HepG2 (cell line): ENCODE measurements around the gene SLC4A5. TPM values are rescaled to one million over a fixed set of nuclear protein-coding genes. Genes with fewer than 3 reads are reported as not detected.

Experiments
- CBX5 ChIP-seq: sonication (generic); formaldehyde crosslinking; IDR thresholded peaks from 2 replicates; pipeline ENCODE4 v1.4.0; 2020; ENCODE audit warnings: missing genetic modification reagents, borderline replicate concordance
- CHCHD3 ChIP-seq: sonication (generic); formaldehyde crosslinking; IDR thresholded peaks from 2 replicates; pipeline ENCODE4 v1.8.0; 2022; ENCODE audit warnings: mild to moderate bottlenecking, missing genetic modification reagents, moderate library complexity
- FOXJ3 ChIP-seq: sonication (generic); formaldehyde crosslinking; IDR thresholded peaks from 2 replicates; pipeline ENCODE4 v1.4.0; 2020; ENCODE audit warnings: missing genetic modification reagents, mild to moderate bottlenecking, borderline replicate concordance
- HES4 ChIP-seq: sonication (generic); formaldehyde crosslinking; IDR thresholded peaks from 2 replicates; pipeline ENCODE4 v1.9.0; 2021; ENCODE audit warnings: mild to moderate bottlenecking, missing genetic modification reagents, borderline replicate concordance
- KAT7 ChIP-seq: IDR thresholded peaks from 2 replicates; pipeline ENCODE4 v1.6.1; 2018; ENCODE audit warnings: borderline replicate concordance, missing compliant biosample characterization
- KLF13 ChIP-seq: sonication (generic); formaldehyde crosslinking; IDR thresholded peaks from 2 replicates; pipeline ENCODE4 v1.4.0; 2020; ENCODE audit warnings: mild to moderate bottlenecking, missing genetic modification reagents
- MATR3 ChIP-seq: sonication (generic); formaldehyde crosslinking; IDR thresholded peaks from 2 replicates; pipeline ENCODE4 v1.4.0; 2020; ENCODE audit warnings: missing genetic modification reagents
- NFKBIZ ChIP-seq: IDR thresholded peaks from 2 replicates; pipeline ENCODE4 v1.6.1; 2018; ENCODE audit warnings: missing genetic modification reagents, missing compliant biosample characterization
- NR3C1 ChIP-seq: sonication (generic); formaldehyde crosslinking; IDR thresholded peaks from 2 replicates; pipeline ENCODE4 v1.4.0; 2020; ENCODE audit warnings: missing genetic modification reagents
- PHF8 ChIP-seq: sonication (generic); formaldehyde crosslinking; IDR thresholded peaks from 2 replicates; pipeline ENCODE4 v1.5.0; 2020; ENCODE audit warnings: missing genetic modification reagents
- RARG ChIP-seq: sonication (generic); formaldehyde crosslinking; IDR thresholded peaks from 2 replicates; pipeline ENCODE4 v1.4.0; 2020; ENCODE audit warnings: low read depth, mild to moderate bottlenecking, missing genetic modification reagents
- RELA ChIP-seq: sonication (generic); formaldehyde crosslinking; IDR thresholded peaks from 2 replicates; pipeline ENCODE4 v1.4.0; 2020; ENCODE audit warnings: missing genetic modification reagents
- ZBTB7A ChIP-seq: sonication (generic); formaldehyde crosslinking; IDR thresholded peaks from 2 replicates; pipeline ENCODE4 v1.8.0; 2022; ENCODE audit warnings: mild to moderate bottlenecking, missing genetic modification reagents
- ZFP82 ChIP-seq: sonication (generic); formaldehyde crosslinking; IDR thresholded peaks from 2 replicates; pipeline ENCODE4 v1.5.1; 2020; ENCODE audit warnings: mild to moderate bottlenecking, missing genetic modification reagents, borderline replicate concordance
- ZFP91 ChIP-seq: sonication (generic); formaldehyde crosslinking; IDR thresholded peaks from 2 replicates; pipeline ENCODE4 v1.9.0; 2022; ENCODE audit warnings: missing genetic modification reagents, mild to moderate bottlenecking, borderline replicate concordance
- ZGPAT ChIP-seq: IDR thresholded peaks from 2 replicates; pipeline ENCODE4 v1.6.1; 2016; ENCODE audit warnings: mild to moderate bottlenecking
- ZNF180 ChIP-seq: sonication (generic); formaldehyde crosslinking; IDR thresholded peaks from 2 replicates; pipeline ENCODE4 v1.4.0; 2020; ENCODE audit warnings: low read depth, missing genetic modification reagents, borderline replicate concordance
- ZNF615 ChIP-seq: sonication (generic); formaldehyde crosslinking; IDR thresholded peaks from 2 replicates; pipeline ENCODE4 v1.5.0; 2020; ENCODE audit warnings: mild to moderate bottlenecking, missing genetic modification reagents, borderline replicate concordance
- ZNF7 ChIP-seq: IDR thresholded peaks from 2 replicates; pipeline ENCODE4 v1.6.1; 2016; ENCODE audit warnings: missing biosample characterization, missing genetic modification reagents
- ZNF792 ChIP-seq: IDR thresholded peaks from 2 replicates; pipeline ENCODE4 v1.6.1; 2016
- polyA plus RNA-seq, 8 experiments: library from polyadenylated mRNA; depleted of rRNA in 3 of 8; stranded (reverse) in 7 of 8; unstranded in 1 of 8; fragments of >200 nt; fragmentation: Illumina TruSeq in 4 of 8; extraction: Trizol in 4 of 8; gene quantifications; 2 replicates each; pipeline versions ENCODE4 v1.2.1 to v1.2.3, GENCODE V29; 2011 to 2016; ENCODE audit warnings: low read depth in 4 of 8, missing spikeins in 1 of 8, mixed read lengths in 1 of 8; ENCODE audit not compliant: insufficient read depth in 1 of 8
- total RNA-seq, 5 experiments: library from RNA; depleted of rRNA; stranded (reverse); fragments of >200 nt; fragmentation: Illumina TruSeq; extraction: Trizol; gene quantifications; 2 replicates each; pipeline ENCODE4 v1.2.3, GENCODE V29; 2016; ENCODE audit warnings: low read depth in 1 of 5
- TF ChIP-seq, protein P1 (sequence below): sonication (generic); formaldehyde crosslinking; IDR thresholded peaks from 2 replicates; pipeline ENCODE4 v1.5.0; 2020; ENCODE audit warnings: mild to moderate bottlenecking, missing genetic modification reagents, borderline replicate concordance
- TF ChIP-seq, protein P2 (sequence below): sonication (generic); formaldehyde crosslinking; IDR thresholded peaks from 2 replicates; pipeline ENCODE4 v1.8.1; 2023; ENCODE audit warnings: mild to moderate bottlenecking, inconsistent platforms, moderate library complexity, missing genetic modification reagents, borderline replicate concordance

Gene SLC4A5
- total and polyA plus RNA-seq, 2 of the 13 experiments (the other 11 are each of a cell fraction or from before 2014, with no cell fraction given): 0.50 TPM; not detected in 1

GRCh38 chr2:74178211-74179062, 164.8 kb downstream of the SLC4A5 start, which contains the start of gene MOB1A (continued):
- TF ChIP-seq, protein P1, sequence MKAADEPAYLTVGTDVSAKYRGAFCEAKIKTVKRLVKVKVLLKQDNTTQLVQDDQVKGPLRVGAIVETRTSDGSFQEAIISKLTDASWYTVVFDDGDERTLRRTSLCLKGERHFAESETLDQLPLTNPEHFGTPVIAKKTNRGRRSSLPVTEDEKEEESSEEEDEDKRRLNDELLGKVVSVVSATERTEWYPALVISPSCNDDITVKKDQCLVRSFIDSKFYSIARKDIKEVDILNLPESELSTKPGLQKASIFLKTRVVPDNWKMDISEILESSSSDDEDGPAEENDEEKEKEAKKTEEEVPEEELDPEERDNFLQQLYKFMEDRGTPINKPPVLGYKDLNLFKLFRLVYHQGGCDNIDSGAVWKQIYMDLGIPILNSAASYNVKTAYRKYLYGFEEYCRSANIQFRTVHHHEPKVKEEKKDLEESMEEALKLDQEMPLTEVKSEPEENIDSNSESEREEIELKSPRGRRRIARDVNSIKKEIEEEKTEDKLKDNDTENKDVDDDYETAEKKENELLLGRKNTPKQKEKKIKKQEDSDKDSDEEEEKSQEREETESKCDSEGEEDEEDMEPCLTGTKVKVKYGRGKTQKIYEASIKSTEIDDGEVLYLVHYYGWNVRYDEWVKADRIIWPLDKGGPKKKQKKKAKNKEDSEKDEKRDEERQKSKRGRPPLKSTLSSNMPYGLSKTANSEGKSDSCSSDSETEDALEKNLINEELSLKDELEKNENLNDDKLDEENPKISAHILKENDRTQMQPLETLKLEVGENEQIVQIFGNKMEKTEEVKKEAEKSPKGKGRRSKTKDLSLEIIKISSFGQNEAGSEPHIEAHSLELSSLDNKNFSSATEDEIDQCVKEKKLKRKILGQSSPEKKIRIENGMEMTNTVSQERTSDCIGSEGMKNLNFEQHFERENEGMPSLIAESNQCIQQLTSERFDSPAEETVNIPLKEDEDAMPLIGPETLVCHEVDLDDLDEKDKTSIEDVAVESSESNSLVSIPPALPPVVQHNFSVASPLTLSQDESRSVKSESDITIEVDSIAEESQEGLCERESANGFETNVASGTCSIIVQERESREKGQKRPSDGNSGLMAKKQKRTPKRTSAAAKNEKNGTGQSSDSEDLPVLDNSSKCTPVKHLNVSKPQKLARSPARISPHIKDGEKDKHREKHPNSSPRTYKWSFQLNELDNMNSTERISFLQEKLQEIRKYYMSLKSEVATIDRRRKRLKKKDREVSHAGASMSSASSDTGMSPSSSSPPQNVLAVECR: peak; percentile 91
- TF ChIP-seq ZNF792 (CRISPR knock-in tag): peak; percentile 45; the same call in 1 of the 2 replicates
- peak; percentile 94; the same call in 1 of the 2 replicates for TF ChIP-seq ZFP91 (CRISPR knock-in tag)
- peak; percentile 66 for TF ChIP-seq HES4 (CRISPR knock-in tag)
- TF ChIP-seq RELA (CRISPR knock-in tag): no peak
- no peak for TF ChIP-seq ZNF7 (CRISPR knock-in tag)
- TF ChIP-seq ZFP82 (CRISPR knock-in tag): peak; percentile 98
- TF ChIP-seq ZGPAT: peak; percentile 94
- no peak for TF ChIP-seq CBX5 (CRISPR knock-in tag)
- peak; percentile 99 for TF ChIP-seq PHF8 (CRISPR knock-in tag)
- peak; percentile 62 for TF ChIP-seq KAT7 (CRISPR knock-in tag)
- no peak for TF ChIP-seq FOXJ3 (CRISPR knock-in tag)
- TF ChIP-seq ZBTB7A (CRISPR knock-in tag): no peak
- no peak for TF ChIP-seq NR3C1 (CRISPR knock-in tag)
- TF ChIP-seq NFKBIZ (CRISPR knock-in tag): no peak
- TF ChIP-seq RARG (CRISPR knock-in tag): no peak
- no peak for TF ChIP-seq MATR3 (CRISPR knock-in tag)
- TF ChIP-seq, protein P2, sequence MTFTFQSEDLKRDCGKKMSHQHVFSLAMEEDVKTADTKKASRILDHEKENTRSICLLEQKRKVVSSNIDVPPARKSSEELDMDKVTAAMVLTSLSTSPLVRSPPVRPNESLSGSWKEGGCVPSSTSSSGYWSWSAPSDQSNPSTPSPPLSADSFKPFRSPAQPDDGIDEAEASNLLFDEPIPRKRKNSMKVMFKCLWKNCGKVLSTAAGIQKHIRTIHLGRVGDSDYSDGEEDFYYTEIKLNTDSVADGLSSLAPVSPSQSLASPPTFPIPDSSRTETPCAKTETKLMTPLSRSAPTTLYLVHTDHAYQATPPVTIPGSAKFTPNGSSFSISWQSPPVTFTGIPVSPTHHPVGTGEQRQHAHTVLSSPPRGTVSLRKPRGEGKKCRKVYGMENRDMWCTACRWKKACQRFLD (CRISPR knock-in tag): 0 out of 2 replicates have a peak, but pooled peaks have one; percentile 39
- no peak for TF ChIP-seq ZNF180 (CRISPR knock-in tag)
- TF ChIP-seq ZNF615 (CRISPR knock-in tag): no peak
- no peak; the same call in 1 of the 2 replicates for TF ChIP-seq CHCHD3
- 0 out of 2 replicates have a peak, but pooled peaks have one; percentile 58 for TF ChIP-seq KLF13 (CRISPR knock-in tag)
